HL-60 (cell line): Measurements from ENCODE around the gene CANT1.

ENCODE experiments used
- DNase-seq, 2 experiments: peaks; one replicate each; pipeline ENCODE4 v3.0.0-alpha.2; 2010 to 2020; ENCODE audit warnings: low read depth in 1 of 2, low spot score in 1 of 2
- H3K27ac ChIP-seq: fragments of 250-450 bp; sonication (Bioruptor Pico); replicated peaks from 2 replicates; pipeline ENCODE4 v1.5.1; 2020; ENCODE audit warnings: mild to moderate bottlenecking, moderate library complexity
- H3K27me3 ChIP-seq: fragments of 250-450 bp; sonication (Bioruptor Pico); 2 replicates; pipeline ENCODE4 v1.5.1; 2021; ENCODE audit warnings: mild to moderate bottlenecking, moderate library complexity; ENCODE audit not compliant: insufficient read depth, poor library complexity, severe bottlenecking
- H3K4me3 ChIP-seq: replicated peaks from 2 replicates; pipeline ENCODE4 v1.5.1; 2011; ENCODE audit warnings: mild to moderate bottlenecking, control low read depth, low read length; ENCODE audit not compliant: insufficient read depth
- CTCF ChIP-seq: IDR thresholded peaks from one replicate; pipeline ENCODE4 v1.5.1; 2011; ENCODE audit warnings: low read length, control low read depth, inconsistent platforms; ENCODE audit not compliant: insufficient read depth
- GABPA ChIP-seq: IDR thresholded peaks from 2 replicates; pipeline ENCODE4 v1.6.1; 2012; ENCODE audit warnings: low read depth
- POLR2AphosphoS5 ChIP-seq: IDR thresholded peaks from 2 replicates; pipeline ENCODE4 v1.6.1; 2012; ENCODE audit warnings: low read depth
- REST ChIP-seq: IDR thresholded peaks from 2 replicates; pipeline ENCODE4 v1.6.1; 2012; ENCODE audit warnings: low read depth; ENCODE audit not compliant: insufficient replicate concordance
- SPI1 ChIP-seq: IDR thresholded peaks from 2 replicates; pipeline ENCODE4 v1.6.1; 2012; ENCODE audit warnings: low read depth, mild to moderate bottlenecking, borderline replicate concordance

CANT1 gene

GRCh38 chr17:78986048-78986648 is 23.4 kb downstream of the CANT1 start:
- Histone ChIP-seq H3K27ac (peak overlapping the region; percentile 37), H3K27me3 (no peaks in the 10 kb centered on the region), H3K4me3 (no peak overlapping the region; the same call in 1 of the 2 replicates)
- TF ChIP-seq GABPA (no peak), CTCF (peak; percentile 12), SPI1 (no peak), POLR2AphosphoS5 (0 out of 2 replicates have a peak, but pooled peaks have one; percentile 28), REST (no peak)
- DNase-seq = peak; percentile 57 to 70

- TF ChIP-seq REST (no peak), SPI1 (no peak), GABPA (no peak), CTCF (no peak), POLR2AphosphoS5 (no peak)
- Histone ChIP-seq H3K27me3 (no peaks in the 10 kb centered on the region), H3K27ac (no peak overlapping the region), H3K4me3 (no peak overlapping the region)
- DNase-seq = no peak
These were observed 24.2 kb downstream of the CANT1 start for GRCh38 chr17:78985395-78985794.

- no peak overlapping the region for H3K4me3 ChIP-seq
- no peak for DNase-seq
- no peak for TF ChIP-seq POLR2AphosphoS5
- no peak for TF ChIP-seq CTCF
- no peak for TF ChIP-seq SPI1
- TF ChIP-seq REST = no peak
- no peak for TF ChIP-seq GABPA
- H3K27ac ChIP-seq = no peak overlapping the region
- H3K27me3 ChIP-seq = no peaks in the 10 kb centered on the region
These were observed 28.3 kb downstream of the CANT1 start for GRCh38 chr17:78981010-78981888.
